B cell (primary cell): ENCODE data around the gene SMIM1.

Experiments used
- CTCF ChIP-seq: fragments of 200-600 bp; IDR thresholded peaks from one replicate; pipeline ENCODE4 v1.8.0; 2022; ENCODE audit warnings: antibody characterized with exemption, mild to moderate bottlenecking
- EZH2 ChIP-seq: IDR thresholded peaks from 2 replicates; pipeline ENCODE4 v1.6.1; 2012; ENCODE audit warnings: borderline replicate concordance, low read depth, mild to moderate bottlenecking, moderate library complexity, low read length; ENCODE audit not compliant: insufficient read depth, poor library complexity, severe bottlenecking

- TF ChIP-seq CTCF (no peak), EZH2 (no peak)
These were observed 52.8 kb downstream of the SMIM1 start for GRCh38 chr1:3825356-3825755.
